Measurements from ENCODE around the gene ARL15.

The ARL15 gene

GRCh38 chr5:54275361-54275760 lies 35.0 kb downstream of the ARL15 start:
- Histone ChIP-seq H3K9me2 (replicated peaks; ENCODE audit: low read depth, low read length) (no peaks in the 10 kb centered on the region), H3K4me3 (ENCODE audit: low read length, poor library complexity, severe bottlenecking) (no peak overlapping the region), H4K20me1 (ENCODE audit: insufficient read depth, low read length, poor library complexity, severe bottlenecking) (no peaks in the 10 kb centered on the region), H3K36me3 (ENCODE audit: insufficient read depth, low read length) (no peaks in the 10 kb centered on the region), H3K4me2 (ENCODE audit: low read depth, low read length, poor library complexity, severe bottlenecking) (no peak overlapping the region), H3K4me1 (ENCODE audit: insufficient read depth, low read length, poor library complexity, severe bottlenecking) (peaks cover 8% of the 10 kb centered on the region), H3K9ac (ENCODE audit: low read depth, low read length, poor library complexity, severe bottlenecking) (no peak overlapping the region), H3K9me3 (ENCODE audit: insufficient read depth, low read depth, low read length) (no peaks in the 10 kb centered on the region), H3K27me3 (ENCODE audit: insufficient read depth, low read length, poor library complexity, severe bottlenecking) (no peaks in the 10 kb centered on the region), H3K79me2 (ENCODE audit: insufficient read depth, low read length) (peaks cover 11% of the 10 kb centered on the region; the same call in 1 of the 2 replicates), H2AFZ (ENCODE audit: low read length) (no peak overlapping the region), H3F3A (ENCODE audit: low read depth) (no peaks in the 10 kb centered on the region)
- TF ChIP-seq EZH2phosphoT487 (IDR thresholded peaks at IDR 0.05; ENCODE audit: borderline replicate concordance): no peak
- TF ChIP-seq, protein P1, sequence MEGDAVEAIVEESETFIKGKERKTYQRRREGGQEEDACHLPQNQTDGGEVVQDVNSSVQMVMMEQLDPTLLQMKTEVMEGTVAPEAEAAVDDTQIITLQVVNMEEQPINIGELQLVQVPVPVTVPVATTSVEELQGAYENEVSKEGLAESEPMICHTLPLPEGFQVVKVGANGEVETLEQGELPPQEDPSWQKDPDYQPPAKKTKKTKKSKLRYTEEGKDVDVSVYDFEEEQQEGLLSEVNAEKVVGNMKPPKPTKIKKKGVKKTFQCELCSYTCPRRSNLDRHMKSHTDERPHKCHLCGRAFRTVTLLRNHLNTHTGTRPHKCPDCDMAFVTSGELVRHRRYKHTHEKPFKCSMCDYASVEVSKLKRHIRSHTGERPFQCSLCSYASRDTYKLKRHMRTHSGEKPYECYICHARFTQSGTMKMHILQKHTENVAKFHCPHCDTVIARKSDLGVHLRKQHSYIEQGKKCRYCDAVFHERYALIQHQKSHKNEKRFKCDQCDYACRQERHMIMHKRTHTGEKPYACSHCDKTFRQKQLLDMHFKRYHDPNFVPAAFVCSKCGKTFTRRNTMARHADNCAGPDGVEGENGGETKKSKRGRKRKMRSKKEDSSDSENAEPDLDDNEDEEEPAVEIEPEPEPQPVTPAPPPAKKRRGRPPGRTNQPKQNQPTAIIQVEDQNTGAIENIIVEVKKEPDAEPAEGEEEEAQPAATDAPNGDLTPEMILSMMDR (conservative IDR thresholded peaks at IDR 0.05; ENCODE audit: low read length): no peak

- Histone ChIP-seq H3K9me2 (replicated peaks; ENCODE audit: low read depth, low read length) (no peaks in the 10 kb centered on the region), H3K4me1 (ENCODE audit: insufficient read depth, low read length, poor library complexity, severe bottlenecking) (peaks cover 8% of the 10 kb centered on the region), H3K9ac (ENCODE audit: low read depth, low read length, poor library complexity, severe bottlenecking) (no peak overlapping the region), H3K4me3 (ENCODE audit: low read length, poor library complexity, severe bottlenecking) (no peak overlapping the region), H4K20me1 (ENCODE audit: insufficient read depth, low read length, poor library complexity, severe bottlenecking) (no peaks in the 10 kb centered on the region), H3K27me3 (ENCODE audit: insufficient read depth, low read length, poor library complexity, severe bottlenecking) (no peaks in the 10 kb centered on the region), H2AFZ (ENCODE audit: low read length) (no peak overlapping the region), H3F3A (ENCODE audit: low read depth) (no peaks in the 10 kb centered on the region), H3K4me2 (ENCODE audit: low read depth, low read length, poor library complexity, severe bottlenecking) (no peak overlapping the region), H3K79me2 (ENCODE audit: insufficient read depth, low read length) (peaks cover 11% of the 10 kb centered on the region; the same call in 1 of the 2 replicates), H3K36me3 (ENCODE audit: insufficient read depth, low read length) (no peaks in the 10 kb centered on the region), H3K9me3 (ENCODE audit: insufficient read depth, low read depth, low read length) (no peaks in the 10 kb centered on the region)
- TF ChIP-seq EZH2phosphoT487 (IDR thresholded peaks at IDR 0.05; ENCODE audit: borderline replicate concordance): no peak
- TF ChIP-seq, protein P1 (conservative IDR thresholded peaks at IDR 0.05; ENCODE audit: low read length): no peak
These were observed 35.4 kb downstream of the ARL15 start for GRCh38 chr5:54274944-54275343.

- Histone ChIP-seq H4K20me1 (ENCODE audit: insufficient read depth, low read length, poor library complexity, severe bottlenecking) (no peaks in the 10 kb centered on the region), H3K9me2 (replicated peaks; ENCODE audit: low read depth, low read length) (no peaks in the 10 kb centered on the region), H3K4me2 (ENCODE audit: low read depth, low read length, poor library complexity, severe bottlenecking) (no peak overlapping the region), H3K36me3 (ENCODE audit: insufficient read depth, low read length) (no peaks in the 10 kb centered on the region), H3K4me3 (ENCODE audit: low read length, poor library complexity, severe bottlenecking) (no peak overlapping the region), H3K4me1 (ENCODE audit: insufficient read depth, low read length, poor library complexity, severe bottlenecking) (peaks cover 8% of the 10 kb centered on the region), H3K9ac (ENCODE audit: low read depth, low read length, poor library complexity, severe bottlenecking) (no peak overlapping the region), H3K9me3 (ENCODE audit: insufficient read depth, low read depth, low read length) (no peaks in the 10 kb centered on the region), H3F3A (ENCODE audit: low read depth) (no peaks in the 10 kb centered on the region), H3K27me3 (ENCODE audit: insufficient read depth, low read length, poor library complexity, severe bottlenecking) (no peaks in the 10 kb centered on the region), H3K79me2 (ENCODE audit: insufficient read depth, low read length) (peaks cover 8% of the 10 kb centered on the region; the same call in 1 of the 2 replicates), H2AFZ (ENCODE audit: low read length) (no peak overlapping the region)
- TF ChIP-seq, protein P1 (conservative IDR thresholded peaks at IDR 0.05; ENCODE audit: low read length): no peak
- no peak for TF ChIP-seq EZH2phosphoT487 (IDR thresholded peaks at IDR 0.05; ENCODE audit: borderline replicate concordance)
These were observed 36.7 kb downstream of the ARL15 start for GRCh38 chr5:54273715-54274114.

All from Loucy (cell line).